NB4 (cell line): ENCODE results near the gene MCF2L.

Experiments used
- CTCF ChIP-seq: IDR thresholded peaks from one replicate; pipeline ENCODE4 v1.5.1; 2012; ENCODE audit warnings: low read depth, low read length
- MYC ChIP-seq: IDR thresholded peaks from 2 replicates; pipeline ENCODE4 v1.6.1; 2011; ENCODE audit warnings: low read depth, low read length
- POLR2A ChIP-seq: IDR thresholded peaks from 2 replicates; pipeline ENCODE4 v1.6.1; 2011; ENCODE audit warnings: mild to moderate bottlenecking; ENCODE audit not compliant: insufficient read length; ENCODE audit errors: extremely low read depth
- TF ChIP-seq, protein P1 (sequence below): IDR thresholded peaks from 2 replicates; pipeline ENCODE4 v1.6.1; 2011; ENCODE audit warnings: low read depth, low read length

DNA sequence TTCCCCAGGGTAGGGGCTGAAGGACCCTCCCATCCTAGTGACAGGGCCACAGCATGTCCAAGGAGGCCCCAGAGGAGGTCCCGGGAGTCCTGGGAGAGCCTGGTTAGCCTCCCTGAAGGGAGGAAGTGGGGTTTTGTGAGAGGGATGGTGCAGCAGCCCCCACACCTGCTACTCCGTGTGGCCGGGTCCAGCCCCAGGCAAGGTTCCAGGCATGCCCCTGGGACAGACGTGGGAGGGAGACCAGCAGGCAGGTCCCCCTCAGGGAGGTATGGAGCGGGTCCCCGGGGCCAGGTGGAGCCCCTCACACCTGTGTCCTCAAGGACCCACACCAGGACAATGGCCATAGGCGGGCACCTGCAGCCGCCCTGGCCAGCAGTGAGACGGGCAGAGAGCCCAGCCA, 134.6 kb downstream of the MCF2L start:
- TF ChIP-seq CTCF, result no peak
- TF ChIP-seq, protein P1, sequence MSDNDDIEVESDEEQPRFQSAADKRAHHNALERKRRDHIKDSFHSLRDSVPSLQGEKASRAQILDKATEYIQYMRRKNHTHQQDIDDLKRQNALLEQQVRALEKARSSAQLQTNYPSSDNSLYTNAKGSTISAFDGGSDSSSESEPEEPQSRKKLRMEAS, result no peak
- TF ChIP-seq POLR2A, result no peak
- TF ChIP-seq MYC, result no peak
